KOPT-K1 (cell line): Measurements from ENCODE around the gene ADCY6.
A peak's percentile ranks its signal among the peaks of the same experiment; 100 is the strongest.

Experiments
- H3K27ac ChIP-seq: fragments of 200-600 bp; sonication (generic); 2 replicates; pipeline ENCODE4 v1.5.1; 2016; ENCODE audit warnings: antibody characterized with exemption, mild to moderate bottlenecking, low read depth, low read length; ENCODE audit not compliant: poor library complexity, severe bottlenecking
- H3K36me3 ChIP-seq: fragments of 200-600 bp; sonication (generic); 2 replicates; pipeline ENCODE4 v1.5.1; 2017; ENCODE audit warnings: antibody characterized with exemption, mild to moderate bottlenecking, low read length, moderate library complexity; ENCODE audit not compliant: insufficient read depth
- H3K9me3 ChIP-seq: fragments of 200-600 bp; sonication (generic); 2 replicates; pipeline ENCODE4 v1.5.1; 2017; ENCODE audit warnings: antibody characterized with exemption, low read length, mild to moderate bottlenecking; ENCODE audit not compliant: insufficient read depth, poor library complexity, severe bottlenecking

Gene ADCY6

GRCh38 chr12:48819986-48820725 lies 31.3 kb upstream of the ADCY6 start:
- Histone ChIP-seq H3K27ac (no peak overlapping the region), H3K36me3 (peaks cover 11% of the 10 kb centered on the region; the same call in 1 of the 2 replicates), H3K9me3 (no peaks in the 10 kb centered on the region)

- H3K36me3 ChIP-seq: peaks cover 5% of the 10 kb centered on the region; the same call in 1 of the 2 replicates
- peak overlapping the region; percentile 60 for H3K27ac ChIP-seq
- no peaks in the 10 kb centered on the region for H3K9me3 ChIP-seq
Measured at GRCh38 chr12:48818831-48819590, 30.1 kb upstream of the ADCY6 start.

- H3K9me3 ChIP-seq: no peaks in the 10 kb centered on the region
- no peaks in the 10 kb centered on the region for H3K36me3 ChIP-seq
- peak within 1 kb of the TSS; percentile 60 for H3K27ac ChIP-seq
Measured at GRCh38 chr12:48817873-48818830, 29.3 kb upstream of the ADCY6 start, which contains the start of gene CACNB3. CACNB3 (plus strand) TSS chr12:48818496; CDS start chr12:48818930, 434 bp downstream.

- H3K9me3 ChIP-seq: no peaks in the 10 kb centered on the region
- H3K27ac ChIP-seq: peak overlapping the region; percentile 62
- no peaks in the 10 kb centered on the region for H3K36me3 ChIP-seq
Measured at GRCh38 chr12:48816143-48816854, 27.4 kb upstream of the ADCY6 start.

- H3K27ac ChIP-seq: peak overlapping the region; percentile 62
- H3K36me3 ChIP-seq: no peaks in the 10 kb centered on the region
- H3K9me3 ChIP-seq: no peaks in the 10 kb centered on the region
Measured at GRCh38 chr12:48815126-48816110, 26.5 kb upstream of the ADCY6 start.

GRCh38 chr12:48814262-48815125 lies 25.6 kb upstream of the ADCY6 start:
- Histone ChIP-seq H3K36me3 (no peaks in the 10 kb centered on the region), H3K9me3 (no peaks in the 10 kb centered on the region), H3K27ac (peak overlapping the region; percentile 62)

GRCh38 chr12:48813465-48814261 lies 24.8 kb upstream of the ADCY6 start:
- Histone ChIP-seq H3K9me3 (no peaks in the 10 kb centered on the region), H3K36me3 (no peaks in the 10 kb centered on the region), H3K27ac (no peak overlapping the region)

GRCh38 chr12:48812389-48812788 lies 23.5 kb upstream of the ADCY6 start:
- no peaks in the 10 kb centered on the region for H3K36me3 ChIP-seq
- H3K9me3 ChIP-seq: no peaks in the 10 kb centered on the region
- H3K27ac ChIP-seq: no peak overlapping the region

GRCh38 chr12:48811437-48812090 lies 22.7 kb upstream of the ADCY6 start:
- no peaks in the 10 kb centered on the region for H3K36me3 ChIP-seq
- H3K27ac ChIP-seq: no peak overlapping the region
- H3K9me3 ChIP-seq: no peaks in the 10 kb centered on the region

- Histone ChIP-seq H3K36me3 (no peaks in the 10 kb centered on the region), H3K27ac (no peak overlapping the region), H3K9me3 (no peaks in the 10 kb centered on the region)
Measured at GRCh38 chr12:48810903-48811431, 22.1 kb upstream of the ADCY6 start.

- Histone ChIP-seq H3K36me3 (no peaks in the 10 kb centered on the region), H3K9me3 (no peaks in the 10 kb centered on the region), H3K27ac (no peak overlapping the region)
Measured at GRCh38 chr12:48807981-48808380, 19.1 kb upstream of the ADCY6 start.
